ENCODE results near the gene CIC. TPM values are rescaled to one million over a fixed set of nuclear protein-coding genes. Genes with fewer than 3 reads are reported as not detected.

CIC gene
- polyA plus RNA-seq, 1 donor (not counting 4 experiments of a cell fraction or from before 2014, with no cell fraction given) = 3.1 TPM

DNA sequence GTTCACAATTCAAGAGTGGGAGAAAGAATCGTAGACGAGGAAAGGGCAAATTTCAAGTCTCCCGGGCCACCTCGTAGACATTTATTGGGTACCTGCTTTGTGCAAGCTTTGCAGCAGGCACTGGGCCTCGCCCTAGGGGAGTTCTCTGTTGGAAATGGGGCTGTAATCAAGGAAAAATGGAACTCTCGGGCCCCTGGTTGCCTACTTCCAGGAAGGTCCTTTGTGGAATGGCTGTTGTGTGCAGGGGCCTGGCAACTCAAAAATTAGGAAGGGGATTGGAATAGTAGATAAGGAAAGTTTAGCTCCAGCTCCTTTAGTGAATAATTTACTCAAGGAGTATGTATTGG, 48.3 kb upstream of the CIC start:
- FAIRE-seq = no peak
- H2AFZ ChIP-seq (ENCODE audit: control insufficient read depth, low read length) = no peak overlapping the region

DNA sequence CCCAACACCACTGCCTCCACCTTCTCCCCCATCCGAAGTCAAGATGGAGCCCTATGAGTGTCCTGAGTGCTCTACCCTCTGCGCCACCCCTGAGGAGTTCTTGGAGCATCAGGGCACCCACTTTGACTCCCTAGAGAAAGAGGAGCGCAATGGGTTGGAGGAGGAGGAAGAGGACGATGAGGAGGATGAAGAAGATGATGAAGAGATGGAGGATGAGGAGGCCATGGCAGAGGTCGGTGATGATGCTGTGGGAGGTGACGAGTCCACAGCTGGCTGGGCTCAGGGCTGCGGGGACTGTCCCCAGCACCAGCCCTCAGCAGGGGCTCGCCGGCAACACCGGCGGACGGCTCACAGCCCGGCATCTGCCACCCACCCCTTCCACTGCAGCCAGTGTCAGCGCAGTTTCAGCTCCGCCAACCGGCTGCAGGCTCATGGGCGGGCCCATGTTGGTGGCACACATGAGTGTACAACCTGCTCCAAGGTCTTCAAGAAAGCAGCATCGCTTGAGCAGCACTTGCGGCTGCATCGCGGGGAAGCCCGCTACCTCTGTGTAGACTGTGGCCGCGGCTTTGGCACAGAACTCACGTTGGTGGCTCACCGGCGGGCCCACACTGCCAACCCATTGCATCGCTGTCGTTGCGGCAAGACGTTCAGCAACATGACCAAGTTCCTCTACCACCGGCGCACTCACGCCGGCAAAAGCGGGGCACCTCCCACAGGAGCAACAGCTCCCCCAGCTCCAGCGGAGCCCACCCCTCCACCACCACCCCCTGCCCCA, 43.9 kb upstream of the CIC start:
- no peak overlapping the region for H3K4me3 ChIP-seq (ENCODE audit: control insufficient read depth in 2 of 3, extremely low read depth in 1 of 3, insufficient read depth in 2 of 3, low read depth in 1 of 3, low read length in 3 of 3)
- dilution Hi-C loops (cut with MboI; ENCODE audit: extremely low pct_ligation_motif_present, low sequenced_read_pairs) = no loop called here
- TF ChIP-seq, protein P1, sequence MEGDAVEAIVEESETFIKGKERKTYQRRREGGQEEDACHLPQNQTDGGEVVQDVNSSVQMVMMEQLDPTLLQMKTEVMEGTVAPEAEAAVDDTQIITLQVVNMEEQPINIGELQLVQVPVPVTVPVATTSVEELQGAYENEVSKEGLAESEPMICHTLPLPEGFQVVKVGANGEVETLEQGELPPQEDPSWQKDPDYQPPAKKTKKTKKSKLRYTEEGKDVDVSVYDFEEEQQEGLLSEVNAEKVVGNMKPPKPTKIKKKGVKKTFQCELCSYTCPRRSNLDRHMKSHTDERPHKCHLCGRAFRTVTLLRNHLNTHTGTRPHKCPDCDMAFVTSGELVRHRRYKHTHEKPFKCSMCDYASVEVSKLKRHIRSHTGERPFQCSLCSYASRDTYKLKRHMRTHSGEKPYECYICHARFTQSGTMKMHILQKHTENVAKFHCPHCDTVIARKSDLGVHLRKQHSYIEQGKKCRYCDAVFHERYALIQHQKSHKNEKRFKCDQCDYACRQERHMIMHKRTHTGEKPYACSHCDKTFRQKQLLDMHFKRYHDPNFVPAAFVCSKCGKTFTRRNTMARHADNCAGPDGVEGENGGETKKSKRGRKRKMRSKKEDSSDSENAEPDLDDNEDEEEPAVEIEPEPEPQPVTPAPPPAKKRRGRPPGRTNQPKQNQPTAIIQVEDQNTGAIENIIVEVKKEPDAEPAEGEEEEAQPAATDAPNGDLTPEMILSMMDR (optimal IDR thresholded peaks at IDR 0.05 in 1 of 3, IDR thresholded peaks at IDR 0.05 in 1 of 3, conservative IDR thresholded peaks at IDR 0.05 in 1 of 3; ENCODE audit: extremely low read depth in 1 of 3, insufficient read depth in 2 of 3, low read length in 3 of 3) = no peak
- no peak for TF ChIP-seq EZH2 (IDR thresholded peaks at IDR 0.05; ENCODE audit: low read length)
- peaks cover 2% of the 10 kb centered on the region for H3K9me1 ChIP-seq (ENCODE audit: control insufficient read depth, extremely low read depth, insufficient read depth, low read length)
- no peaks in the 10 kb centered on the region for H3K27me3 ChIP-seq (ENCODE audit: control insufficient read depth, extremely low read depth, insufficient read depth, low read length)
- no peak overlapping the region for H3K9ac ChIP-seq (ENCODE audit: control insufficient read depth, extremely low read depth, insufficient read depth, low read length)
- no peak overlapping the region for H3K27ac ChIP-seq (ENCODE audit: control insufficient read depth, insufficient read depth, low read length)
- no peak for FAIRE-seq
- no peaks in the 10 kb centered on the region for H3K9me3 ChIP-seq (ENCODE audit: control insufficient read depth, low read depth, low read length)
- DNase-seq (ENCODE audit: low read depth, low spot score) = no peak
- peaks cover 19% of the 10 kb centered on the region for H3K4me1 ChIP-seq (ENCODE audit: control insufficient read depth, extremely low read depth, insufficient read depth, low read length)
- H4K20me1 ChIP-seq (ENCODE audit: control insufficient read depth, extremely low read depth, insufficient read depth, low read length) = peaks cover 20% of the 10 kb centered on the region
- H3K79me2 ChIP-seq (ENCODE audit: control insufficient read depth, insufficient read depth, low read length) = peaks cover 79% of the 10 kb centered on the region
- no peak overlapping the region for H3K4me2 ChIP-seq (ENCODE audit: control insufficient read depth, extremely low read depth, insufficient read depth, low read depth, low read length)
- H2AFZ ChIP-seq (ENCODE audit: control insufficient read depth, low read length) = no peak overlapping the region
- peaks cover 28 to 37% of the 10 kb centered on the region in 2 experiments for H3K36me3 ChIP-seq (ENCODE audit: control insufficient read depth in 2 of 2, extremely low read depth in 1 of 2, insufficient read depth in 2 of 2, low read length in 2 of 2)

More for the DNA sequence above, 48.3 kb upstream of the CIC start:
- Histone ChIP-seq H3K4me1 (ENCODE audit: control insufficient read depth, extremely low read depth, insufficient read depth, low read length) (peaks cover 28% of the 10 kb centered on the region), H3K4me2 (ENCODE audit: control insufficient read depth, extremely low read depth, insufficient read depth, low read depth, low read length) (peak overlapping the region; percentile 88), H3K9me3 (ENCODE audit: control insufficient read depth, low read depth, low read length) (no peaks in the 10 kb centered on the region), H4K20me1 (ENCODE audit: control insufficient read depth, extremely low read depth, insufficient read depth, low read length) (peaks cover 4% of the 10 kb centered on the region), H3K36me3 (ENCODE audit: control insufficient read depth in 2 of 2, extremely low read depth in 1 of 2, insufficient read depth in 2 of 2, low read length in 2 of 2) (peaks cover 16 to 24% of the 10 kb centered on the region in 2 experiments), H3K4me3 (ENCODE audit: control insufficient read depth in 2 of 3, extremely low read depth in 1 of 3, insufficient read depth in 2 of 3, low read depth in 1 of 3, low read length in 3 of 3) (peak overlapping the region; percentile 94 to 97 (median 95)), H3K9me1 (ENCODE audit: control insufficient read depth, extremely low read depth, insufficient read depth, low read length) (peaks cover 2% of the 10 kb centered on the region), H3K9ac (ENCODE audit: control insufficient read depth, extremely low read depth, insufficient read depth, low read length) (peak overlapping the region; percentile 94), H3K27me3 (ENCODE audit: control insufficient read depth, extremely low read depth, insufficient read depth, low read length) (no peaks in the 10 kb centered on the region), H3K79me2 (ENCODE audit: control insufficient read depth, insufficient read depth, low read length) (peaks cover 64% of the 10 kb centered on the region), H3K27ac (ENCODE audit: control insufficient read depth, insufficient read depth, low read length) (peak overlapping the region; percentile 90)
- no peak for DNase-seq (ENCODE audit: low read depth, low spot score)
- TF ChIP-seq EZH2 (IDR thresholded peaks at IDR 0.05; ENCODE audit: low read length) = no peak
- TF ChIP-seq, protein P1 (optimal IDR thresholded peaks at IDR 0.05 in 1 of 3, IDR thresholded peaks at IDR 0.05 in 1 of 3, conservative IDR thresholded peaks at IDR 0.05 in 1 of 3; ENCODE audit: extremely low read depth in 1 of 3, insufficient read depth in 2 of 3, low read length in 3 of 3) = no peak
- dilution Hi-C loops (cut with MboI; ENCODE audit: extremely low pct_ligation_motif_present, low sequenced_read_pairs) = no loop called here
